Activated CD4-positive, CD25-positive, alpha-beta regulatory T cell treated with anti-CD3 and anti-CD28 coated beads, Interleukin-2, amount 50 U/mL, for 72 hours (primary cell): ENCODE measurements around the gene GFOD1.
"Not testable (repeated sequence)": the region's sequence is repeated elsewhere in the genome, so short reads cannot be mapped to it uniquely, and the experiment has no call there.

Experiments used
- DNase-seq: peaks from one replicate; pipeline ENCODE4 v3.0.0; 2021

GFOD1 gene

GRCh38 chr6:13398421-13398994 is 88.9 kb downstream of the GFOD1 start:
- no peak for DNase-seq

GRCh38 chr6:13398069-13398381 is 89.4 kb downstream of the GFOD1 start:
- no peak for DNase-seq

- DNase-seq: no peak
Observed at GRCh38 chr6:13397359-13398068, 89.9 kb downstream of the GFOD1 start.

GRCh38 chr6:13396241-13396792 is 91.1 kb downstream of the GFOD1 start:
- no peak for DNase-seq

DNA sequence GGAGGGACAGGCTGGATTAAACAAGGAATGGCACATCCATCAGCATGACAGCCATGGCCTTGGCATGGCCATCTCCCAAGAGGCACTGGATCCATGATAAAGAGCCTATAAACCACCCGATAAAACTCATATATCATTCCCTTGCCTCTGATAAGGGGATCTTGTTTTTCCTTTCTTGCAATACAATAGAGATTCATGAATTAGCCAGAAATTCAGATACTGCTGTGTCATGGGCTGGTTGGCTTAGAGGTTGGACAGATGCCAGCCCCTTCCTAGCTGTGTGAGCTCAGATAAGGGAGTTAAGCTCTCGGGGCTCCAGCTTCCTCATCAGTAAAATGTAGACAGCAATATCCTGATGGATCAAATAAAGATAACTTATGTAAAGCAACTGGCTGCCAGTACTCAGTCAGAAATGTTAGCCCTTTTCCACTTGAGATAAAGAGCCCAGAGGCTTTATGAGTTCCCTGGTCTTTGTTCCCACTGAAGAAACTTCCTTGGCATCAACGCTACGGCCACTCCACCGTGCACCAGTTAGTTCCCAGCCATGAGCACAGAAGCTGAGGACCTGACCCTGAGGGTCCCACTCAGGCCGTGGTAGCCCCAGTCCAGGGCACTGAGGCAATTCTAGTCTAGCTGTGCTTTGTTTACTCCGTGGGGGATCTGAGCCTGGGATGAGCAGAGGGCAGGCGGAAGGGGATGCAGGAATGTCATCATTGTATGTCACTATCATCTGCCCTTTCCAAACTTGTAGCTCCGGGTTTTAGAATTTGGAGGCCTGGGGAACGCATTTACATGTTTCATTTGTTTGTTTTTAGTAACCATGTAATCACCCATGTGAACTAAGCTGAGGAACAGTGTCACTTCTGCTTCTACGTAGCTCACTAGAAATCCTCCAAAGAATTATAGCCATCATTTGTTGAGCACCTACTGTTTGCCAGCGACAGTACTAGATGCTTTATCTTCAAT is 91.8 kb downstream of the GFOD1 start:
- DNase-seq: no peak

- no peak for DNase-seq
Observed at GRCh38 chr6:13392462-13392861, 94.9 kb downstream of the GFOD1 start.

GRCh38 chr6:13391537-13391936 is 95.9 kb downstream of the GFOD1 start:
- no peak for DNase-seq

- DNase-seq: no peak
Observed at GRCh38 chr6:13390658-13391057, 96.7 kb downstream of the GFOD1 start.

DNA sequence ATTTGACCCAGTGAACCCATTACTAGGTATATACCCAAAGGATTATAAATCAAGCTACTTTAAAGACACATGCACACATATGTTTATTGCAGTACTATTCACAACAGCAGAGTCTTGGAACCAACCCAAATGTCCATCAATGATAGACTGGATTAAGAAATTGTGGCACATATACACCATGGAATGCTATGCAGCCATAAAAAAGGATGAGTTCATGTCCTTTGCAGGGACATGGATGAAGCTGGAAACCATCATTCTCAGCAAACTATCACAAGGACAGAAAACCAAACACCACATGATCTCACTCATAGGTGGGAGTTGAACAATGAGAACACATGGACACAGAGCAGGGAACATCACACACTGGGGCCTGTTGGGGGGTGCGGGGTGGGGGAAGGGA is 98.2 kb downstream of the GFOD1 start:
- DNase-seq: not testable (repeated sequence)

DNA sequence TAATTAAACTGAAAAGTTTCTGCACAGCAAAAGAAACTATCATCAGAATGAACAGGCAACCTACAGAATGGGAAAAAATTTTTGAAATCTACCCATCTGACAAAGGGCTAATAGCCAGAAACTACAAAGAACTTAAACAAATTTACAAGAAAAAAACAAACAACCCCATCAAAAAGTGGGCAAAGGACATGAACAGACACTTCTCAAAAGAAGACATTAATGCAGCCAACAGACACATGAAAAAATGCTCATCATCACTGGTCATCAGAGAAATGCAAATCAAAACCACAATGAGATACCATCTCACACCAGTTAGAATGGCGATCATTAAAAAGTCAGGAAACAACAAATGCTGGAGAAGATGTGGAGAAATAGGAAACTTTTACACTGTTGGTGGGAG is 98.6 kb downstream of the GFOD1 start:
- DNase-seq: not testable (repeated sequence)

DNA sequence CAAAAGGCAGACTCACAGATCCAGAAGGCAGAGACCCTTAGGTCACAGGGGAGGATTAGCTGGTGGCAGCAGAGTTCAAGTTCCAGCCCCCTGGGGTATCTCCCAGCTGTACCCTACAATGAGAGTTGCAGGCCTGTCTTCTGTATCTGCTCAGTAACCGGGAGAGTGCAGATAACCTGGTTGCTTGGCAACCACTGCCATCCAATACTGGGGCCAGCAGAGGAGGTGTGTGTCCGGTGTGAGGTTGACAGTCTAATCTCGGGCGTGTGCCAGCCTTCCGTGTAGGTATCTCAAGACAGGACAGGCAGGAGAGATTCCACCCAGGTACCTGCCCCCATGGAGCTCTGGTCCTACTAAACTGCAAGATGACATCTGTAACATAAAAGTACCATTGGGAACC is 102.4 kb downstream of the GFOD1 start:
- no peak for DNase-seq

- no peak for DNase-seq
Observed at GRCh38 chr6:13384506-13384905, 102.9 kb downstream of the GFOD1 start.

- no peak for DNase-seq
Observed at GRCh38 chr6:13383328-13384163, 103.9 kb downstream of the GFOD1 start.

DNA sequence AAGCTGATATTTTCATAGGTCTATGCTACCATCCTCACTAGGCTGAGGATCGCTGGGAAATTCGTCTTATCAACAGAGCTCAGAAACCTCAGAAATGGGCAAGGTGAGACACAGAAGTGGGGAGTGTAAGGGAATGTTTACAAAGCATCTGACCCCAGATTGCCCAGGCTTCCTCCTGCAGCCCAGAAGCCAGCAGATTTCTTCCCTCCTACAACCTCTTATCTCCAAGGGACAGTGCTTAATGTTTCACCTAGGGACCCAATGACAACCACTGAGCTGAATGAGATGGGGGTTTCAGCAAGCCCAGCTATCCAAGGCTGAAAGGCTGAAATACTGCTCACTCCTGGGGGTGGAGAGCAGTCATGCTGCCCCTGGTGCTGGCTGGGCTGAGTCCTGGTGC is 106.6 kb downstream of the GFOD1 start:
- no peak for DNase-seq

GRCh38 chr6:13378669-13379590 is 108.5 kb downstream of the GFOD1 start:
- no peak for DNase-seq

DNA sequence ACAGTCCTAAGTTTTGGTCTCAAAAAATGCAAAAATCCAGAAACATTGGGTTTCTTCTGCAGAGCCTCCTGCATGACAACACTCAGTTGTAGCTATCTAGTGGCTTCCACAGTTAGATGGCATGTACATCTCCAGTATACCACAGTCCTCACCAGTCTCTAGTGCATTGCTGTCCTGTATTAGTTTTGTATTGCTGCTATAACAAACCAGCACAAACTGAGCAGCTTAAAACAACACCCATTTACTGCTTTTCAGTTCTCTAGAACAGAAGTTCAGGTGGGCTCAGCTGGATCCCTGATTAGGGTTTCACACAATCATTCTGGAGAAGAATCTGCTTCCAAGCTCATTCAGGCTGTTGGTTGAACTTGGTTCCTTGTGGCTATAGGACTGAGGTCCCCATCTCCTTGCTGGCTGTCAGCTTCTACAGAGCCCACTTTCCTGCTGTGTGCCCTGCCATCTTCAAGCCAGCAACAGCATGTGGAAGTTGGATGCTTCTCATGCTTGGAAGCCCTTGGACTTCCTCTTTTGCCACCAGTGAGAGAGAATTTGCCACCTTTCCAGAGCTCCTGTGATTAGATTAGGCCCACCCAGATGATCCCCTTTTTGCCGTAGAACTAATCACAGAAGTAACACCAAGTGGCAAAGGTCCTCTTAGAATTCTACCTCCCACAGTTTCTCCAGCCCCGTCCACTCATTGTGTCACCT is 110.2 kb downstream of the GFOD1 start:
- no peak for DNase-seq

GRCh38 chr6:13375360-13375878 is 112.0 kb downstream of the GFOD1 start:
- DNase-seq: no peak

- no peak for DNase-seq
Observed at GRCh38 chr6:13373919-13374318, 113.5 kb downstream of the GFOD1 start.

DNA sequence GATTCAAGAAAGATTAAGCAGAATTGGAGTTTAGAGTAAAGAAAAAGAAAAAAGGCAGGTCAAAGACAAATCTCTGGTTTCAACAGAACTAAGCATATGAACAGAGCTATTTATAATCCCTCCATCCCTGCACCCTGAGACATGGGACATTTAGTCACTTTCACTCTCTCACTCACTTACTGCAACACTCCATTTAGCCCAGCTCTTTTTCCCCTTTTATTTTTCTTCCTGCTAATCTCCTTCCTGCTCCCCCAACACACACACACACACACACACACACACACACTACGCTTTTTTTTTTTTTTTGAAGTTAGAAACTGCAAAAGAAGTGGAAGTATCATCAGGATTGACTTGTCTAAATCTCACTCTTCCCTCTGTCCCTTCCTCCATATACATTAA is 113.9 kb downstream of the GFOD1 start:
- DNase-seq: no peak

- no peak for DNase-seq
Observed at GRCh38 chr6:13372688-13373487, 114.5 kb downstream of the GFOD1 start.
